ENCODE measurements around the gene GLP2R.

DNA sequence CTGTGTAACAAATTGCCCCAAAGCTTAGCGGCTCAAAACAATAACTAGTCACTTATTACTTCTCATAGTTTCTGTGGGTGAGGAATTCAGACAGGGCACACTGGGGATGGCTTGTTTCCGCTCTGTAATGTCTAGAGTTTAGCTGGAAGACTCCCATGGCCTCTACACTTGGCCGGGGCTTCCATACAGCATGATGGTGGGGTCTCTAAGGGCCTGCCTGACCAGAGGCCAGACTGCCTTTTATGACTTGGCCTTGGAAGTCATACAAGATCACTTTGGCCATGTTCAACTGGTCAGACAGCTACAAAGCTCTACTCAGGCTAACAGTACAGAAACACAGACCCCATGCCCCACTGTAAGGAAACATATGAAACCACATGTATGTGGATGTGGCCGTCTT is 8.2 kb downstream of the GLP2R start:
- TF ChIP-seq, protein P1, sequence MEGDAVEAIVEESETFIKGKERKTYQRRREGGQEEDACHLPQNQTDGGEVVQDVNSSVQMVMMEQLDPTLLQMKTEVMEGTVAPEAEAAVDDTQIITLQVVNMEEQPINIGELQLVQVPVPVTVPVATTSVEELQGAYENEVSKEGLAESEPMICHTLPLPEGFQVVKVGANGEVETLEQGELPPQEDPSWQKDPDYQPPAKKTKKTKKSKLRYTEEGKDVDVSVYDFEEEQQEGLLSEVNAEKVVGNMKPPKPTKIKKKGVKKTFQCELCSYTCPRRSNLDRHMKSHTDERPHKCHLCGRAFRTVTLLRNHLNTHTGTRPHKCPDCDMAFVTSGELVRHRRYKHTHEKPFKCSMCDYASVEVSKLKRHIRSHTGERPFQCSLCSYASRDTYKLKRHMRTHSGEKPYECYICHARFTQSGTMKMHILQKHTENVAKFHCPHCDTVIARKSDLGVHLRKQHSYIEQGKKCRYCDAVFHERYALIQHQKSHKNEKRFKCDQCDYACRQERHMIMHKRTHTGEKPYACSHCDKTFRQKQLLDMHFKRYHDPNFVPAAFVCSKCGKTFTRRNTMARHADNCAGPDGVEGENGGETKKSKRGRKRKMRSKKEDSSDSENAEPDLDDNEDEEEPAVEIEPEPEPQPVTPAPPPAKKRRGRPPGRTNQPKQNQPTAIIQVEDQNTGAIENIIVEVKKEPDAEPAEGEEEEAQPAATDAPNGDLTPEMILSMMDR (IDR thresholded peaks at IDR 0.05): no peak
- TF ChIP-seq POLR2A (IDR thresholded peaks at IDR 0.05): no peak
